CD4-positive, alpha-beta T cell treated with Interleukin-21 for 1 hour (primary cell): ENCODE results near the gene USP33.
"Not testable (repeated sequence)": the region's sequence is repeated elsewhere in the genome, so short reads cannot be mapped to it uniquely, and the experiment has no call there.

Experiments used
- DNase-seq: peaks from one replicate; pipeline ENCODE4 v3.0.0-alpha.2; 2020

Gene USP33

GRCh38 chr1:77732090-77732489 is 27.6 kb downstream of the USP33 start:
- no peak for DNase-seq

GRCh38 chr1:77725706-77726105 is 33.9 kb downstream of the USP33 start:
- DNase-seq, result no peak

GRCh38 chr1:77718181-77718580 is 41.5 kb downstream of the USP33 start:
- no peak for DNase-seq

GRCh38 chr1:77716065-77716464 is 43.6 kb downstream of the USP33 start:
- no peak for DNase-seq

GRCh38 chr1:77709727-77710126 is 49.9 kb downstream of the USP33 start:
- no peak for DNase-seq

- no peak for DNase-seq
These were observed 53.3 kb downstream of the USP33 start for GRCh38 chr1:77706321-77706720.

GRCh38 chr1:77704736-77705135 is 54.9 kb downstream of the USP33 start:
- no peak for DNase-seq

GRCh38 chr1:77699673-77700072 is 60.0 kb downstream of the USP33 start:
- DNase-seq, result not testable (repeated sequence)

GRCh38 chr1:77697441-77697840 is 62.2 kb downstream of the USP33 start:
- no peak for DNase-seq

- DNase-seq, result no peak
These were observed 70.7 kb downstream of the USP33 start for GRCh38 chr1:77688939-77689338.

GRCh38 chr1:77687519-77687906 is 72.1 kb downstream of the USP33 start:
- no peak for DNase-seq

- DNase-seq, result no peak
These were observed 72.7 kb downstream of the USP33 start for GRCh38 chr1:77686796-77687518.

- peak; percentile 93 for DNase-seq
These were observed 76.2 kb downstream of the USP33 start for GRCh38 chr1:77683160-77684148.

- peak; percentile 96 for DNase-seq
These were observed 77.0 kb downstream of the USP33 start, which contains the start of gene ZZZ3 for GRCh38 chr1:77682460-77683159. TSS of gene ZZZ3 (minus strand) at chr1:77682658. CDS start at chr1:77633354, 49,304 bp downstream.

GRCh38 chr1:77680173-77680572 is 79.5 kb downstream of the USP33 start:
- DNase-seq, result no peak

GRCh38 chr1:77678660-77679610 is 80.7 kb downstream of the USP33 start:
- DNase-seq, result no peak

GRCh38 chr1:77674807-77675206 is 84.8 kb downstream of the USP33 start:
- not testable (repeated sequence) for DNase-seq

GRCh38 chr1:77673716-77674355 is 85.8 kb downstream of the USP33 start:
- no peak for DNase-seq

GRCh38 chr1:77673030-77673429 is 86.6 kb downstream of the USP33 start:
- DNase-seq, result no peak

- DNase-seq, result no peak
These were observed 87.3 kb downstream of the USP33 start for GRCh38 chr1:77672374-77672773.

- DNase-seq, result no peak
These were observed 87.8 kb downstream of the USP33 start for GRCh38 chr1:77671836-77672235.
